Liver (tissue), 3 donors: ENCODE data around the gene DCTN5.

Experiments used
- ATF3 ChIP-seq: IDR thresholded peaks from 2 replicates; pipeline ENCODE4 v1.6.1; 2016; ENCODE audit warnings: antibody characterized with exemption
- CTCF ChIP-seq: fragments of 150-350 bp; IDR thresholded peaks from 2 replicates; pipeline ENCODE4 v1.5.1; 2017; ENCODE audit warnings: improper control_type of control experiment, low read depth, low read length; ENCODE audit not compliant: missing input control
- GABPA ChIP-seq, 2 donors: IDR thresholded peaks in 1 of 2; conservative IDR thresholded peaks in 1 of 2; 2 replicates each; pipeline ENCODE4 v1.6.1; 2016; ENCODE audit warnings: antibody characterized with exemption in 2 of 2, mild to moderate bottlenecking in 1 of 2, moderate library complexity in 1 of 2
- JUND ChIP-seq, 2 donors: IDR thresholded peaks; 2 replicates each; pipeline ENCODE4 v1.6.1; 2016; ENCODE audit warnings: antibody characterized with exemption in 2 of 2
- MAX ChIP-seq: IDR thresholded peaks from 2 replicates; pipeline ENCODE4 v1.6.1; 2016; ENCODE audit warnings: antibody characterized with exemption
- RAD21 ChIP-seq, 2 donors: IDR thresholded peaks; 2 replicates each; pipeline ENCODE4 v1.6.1; 2016; ENCODE audit warnings: antibody characterized with exemption in 2 of 2, mild to moderate bottlenecking in 2 of 2
- REST ChIP-seq: IDR thresholded peaks from 2 replicates; pipeline ENCODE4 v1.6.1; 2016; ENCODE audit warnings: antibody characterized with exemption, mild to moderate bottlenecking
- RXRA ChIP-seq, 2 donors: IDR thresholded peaks; 2 replicates each; pipeline ENCODE4 v1.6.1; 2017 to 2018; ENCODE audit warnings: antibody characterized with exemption in 2 of 2, mild to moderate bottlenecking in 1 of 2
- TAF1 ChIP-seq: conservative IDR thresholded peaks from 2 replicates; pipeline ENCODE4 v1.6.1; 2016; ENCODE audit warnings: antibody characterized with exemption, mild to moderate bottlenecking
- YY1 ChIP-seq: IDR thresholded peaks from 2 replicates; pipeline ENCODE4 v1.6.1; 2016; ENCODE audit warnings: antibody characterized with exemption, mild to moderate bottlenecking
- ZBTB33 ChIP-seq: IDR thresholded peaks from 2 replicates; pipeline ENCODE4 v1.6.1; 2016; ENCODE audit warnings: antibody characterized with exemption
- donor health status: healthy.
- donor health status: healthy.

- TF ChIP-seq CTCF (no peak), RXRA (IDR thresholded peaks at IDR 0.05) (no peak), JUND (IDR thresholded peaks at IDR 0.05) (no peak), RAD21 (IDR thresholded peaks at IDR 0.05) (no peak), ATF3 (no peak), MAX (no peak), REST (no peak), TAF1 (no peak), YY1 (no peak), ZBTB33 (no peak), GABPA (IDR thresholded peaks at IDR 0.05 in 1 of 2, conservative IDR thresholded peaks at IDR 0.05 in 1 of 2) (no peak)
Measured at GRCh38 chr16:23709536-23709935, 68.3 kb downstream of the DCTN5 start.
